Occipital lobe (tissue), 2 donors: ENCODE data around the gene FKBP7. TPM values are rescaled to one million over a fixed set of nuclear protein-coding genes. Genes with fewer than 3 reads are reported as not detected.
A peak's percentile ranks its signal among the peaks of the same experiment; 100 is the strongest.
"Not testable (repeated sequence)": the region's sequence is repeated elsewhere in the genome, so short reads cannot be mapped to it uniquely, and the experiment has no call there.

ENCODE experiments used
- DNase-seq: peaks from one replicate; lab custom pipeline; 2025; lab: John Stamatoyannopoulos, UW
- total RNA-seq: library from RNA; depleted of rRNA; stranded (reverse); fragments of >200 nt; gene quantifications from one replicate; pipeline ENCODE4 v1.2.3, GENCODE V29; 2014

The FKBP7 gene
- total RNA-seq, 1 donor from 2014 or later: 9.5 TPM

DNA sequence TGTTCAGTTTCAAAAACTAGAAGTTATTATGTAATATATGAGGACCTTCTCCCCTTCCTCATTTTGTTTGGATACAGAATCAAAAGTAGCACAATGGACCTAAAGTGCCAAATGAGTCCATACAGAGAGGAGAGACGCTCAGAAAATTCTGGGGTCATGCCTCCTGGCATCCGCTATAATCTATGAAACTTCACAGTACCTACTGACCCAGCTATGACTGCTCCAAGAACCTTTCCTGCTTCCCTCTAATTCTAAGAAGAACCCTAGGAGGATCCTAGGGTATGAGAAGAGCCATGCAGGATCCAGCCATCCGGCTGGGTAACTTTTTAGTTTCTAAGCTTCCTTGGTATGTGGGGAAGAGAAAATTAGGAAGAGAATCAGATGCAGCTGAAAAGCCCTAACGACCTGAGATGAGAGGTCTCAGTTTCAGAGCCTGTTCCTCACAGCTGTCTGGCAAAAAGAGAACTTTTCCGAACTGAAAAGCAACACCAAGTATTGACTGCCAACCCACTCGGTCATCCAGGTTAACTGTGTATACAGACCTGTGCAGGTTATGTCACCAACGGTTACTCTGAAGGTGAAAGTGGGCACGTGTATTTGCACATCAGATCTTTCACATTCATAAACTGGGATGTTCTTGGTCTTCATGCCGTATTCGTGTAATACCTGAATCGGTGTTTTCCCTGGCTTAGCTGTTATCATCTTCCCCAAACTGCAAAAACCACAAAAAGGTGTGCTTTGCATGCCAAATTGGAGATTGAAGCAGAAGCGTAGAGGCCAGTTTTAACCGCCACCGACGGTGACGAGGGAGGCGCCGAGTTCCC lies 28.5 kb downstream of the FKBP7 start:
- no peak for DNase-seq

DNA sequence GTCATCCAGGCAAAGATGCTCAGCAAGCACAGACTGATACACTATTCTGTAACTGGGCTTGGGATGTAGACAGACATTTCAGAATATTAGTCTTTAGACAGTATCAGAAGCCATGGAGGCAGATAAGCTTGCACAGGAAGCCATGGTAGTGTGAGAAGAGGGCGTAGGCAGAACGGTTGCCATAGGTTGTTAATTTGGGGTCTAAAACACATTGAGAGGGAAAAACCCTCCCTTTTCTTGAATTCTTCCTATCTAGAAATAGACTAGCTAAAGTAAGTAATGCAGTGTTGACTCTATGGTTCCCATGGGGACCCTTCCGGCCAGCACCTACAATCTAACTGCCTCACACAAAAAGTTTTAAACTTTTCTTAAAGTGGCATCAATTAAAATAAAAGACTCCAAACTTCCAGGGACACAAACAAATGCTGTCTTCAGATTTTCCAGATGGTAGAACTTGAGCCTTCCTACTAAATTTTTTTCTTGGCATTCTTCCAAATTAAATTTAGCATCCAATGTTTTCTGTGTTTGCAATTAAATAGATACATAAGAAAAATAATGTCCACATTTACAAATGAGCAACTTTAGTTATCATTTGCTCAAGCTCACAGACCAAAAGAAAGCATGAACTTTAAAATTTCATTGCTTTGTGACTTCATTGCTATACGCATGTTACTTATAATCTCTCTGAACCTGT lies 29.3 kb downstream of the FKBP7 start:
- no peak for DNase-seq

DNA sequence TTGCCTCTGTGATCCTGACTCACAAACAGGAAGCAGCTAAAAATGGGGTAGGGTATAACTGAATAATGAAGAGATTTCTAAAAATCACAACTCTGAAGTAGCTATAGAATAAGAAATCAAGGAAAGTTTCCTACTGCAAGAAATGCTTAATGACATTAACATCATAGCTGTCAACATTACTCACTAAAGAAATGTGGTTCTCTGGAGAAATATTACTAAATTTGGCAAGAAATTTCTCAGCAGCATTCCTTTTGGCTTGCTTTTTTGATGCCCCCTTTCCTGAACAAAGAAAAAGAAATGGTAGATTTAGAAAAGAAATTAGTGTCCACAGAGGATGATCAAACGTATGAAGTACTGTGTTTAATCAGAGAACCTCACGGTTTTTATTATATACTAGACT lies 37.0 kb downstream of the FKBP7 start:
- no peak for DNase-seq

DNA sequence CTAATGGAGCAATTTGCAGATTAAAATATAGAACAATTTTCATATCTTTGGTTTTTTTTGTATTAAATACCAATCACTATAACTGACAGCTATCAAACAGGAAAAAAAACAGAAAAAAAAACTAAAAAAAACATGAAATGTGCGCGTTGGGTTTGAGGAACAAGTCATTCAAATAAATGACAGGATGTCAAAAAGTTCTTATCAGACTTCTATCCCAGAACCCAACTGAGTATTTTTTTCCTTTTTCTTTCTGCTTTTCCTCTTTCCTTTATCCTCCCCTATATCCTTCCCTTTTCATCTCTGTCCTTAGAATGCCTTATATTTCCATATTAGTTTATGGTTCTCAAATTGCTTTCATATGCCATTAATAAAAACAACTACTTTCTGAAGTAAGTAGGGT lies 41.7 kb downstream of the FKBP7 start:
- DNase-seq: no peak

DNA sequence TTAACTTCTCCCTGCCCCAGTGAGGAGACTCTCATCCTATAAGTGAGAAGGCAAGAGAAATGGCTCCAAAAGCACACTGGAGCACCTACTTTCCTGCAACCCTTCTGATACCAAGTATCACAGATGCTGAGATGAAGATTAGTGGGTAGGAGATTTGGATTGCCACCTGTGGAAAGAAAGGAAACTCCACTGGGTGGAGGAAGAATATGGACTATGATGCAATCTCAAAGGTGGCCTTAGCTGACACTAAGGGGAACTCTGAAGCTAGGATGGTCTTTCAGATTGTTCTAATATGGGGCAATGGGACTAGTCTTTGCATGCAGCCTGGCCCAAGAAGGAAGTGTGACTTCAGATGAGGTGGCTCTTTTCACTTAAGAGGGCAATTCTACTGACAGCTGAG lies 49.1 kb downstream of the FKBP7 start:
- no peak for DNase-seq

DNA sequence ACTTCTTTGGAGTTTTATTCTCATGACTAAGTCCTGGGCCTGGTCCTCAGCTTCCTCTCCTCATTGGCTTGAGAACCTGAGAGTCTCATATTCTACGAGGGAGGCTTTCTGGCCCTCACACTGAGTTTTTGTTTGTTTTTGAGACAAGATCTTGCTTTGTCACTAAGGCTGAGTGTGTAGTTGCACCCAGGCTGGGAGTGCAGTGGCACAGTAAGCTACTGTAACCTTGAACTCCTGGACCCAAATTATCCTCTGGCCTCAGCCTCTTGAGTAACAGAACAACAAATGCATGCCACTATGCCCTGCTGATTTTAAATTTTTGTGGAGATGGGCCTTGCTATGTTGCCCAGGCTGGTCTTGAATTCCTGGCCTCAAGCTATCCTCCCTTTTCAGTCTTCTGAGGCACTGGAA lies 50.0 kb downstream of the FKBP7 start:
- no peak for DNase-seq

DNA sequence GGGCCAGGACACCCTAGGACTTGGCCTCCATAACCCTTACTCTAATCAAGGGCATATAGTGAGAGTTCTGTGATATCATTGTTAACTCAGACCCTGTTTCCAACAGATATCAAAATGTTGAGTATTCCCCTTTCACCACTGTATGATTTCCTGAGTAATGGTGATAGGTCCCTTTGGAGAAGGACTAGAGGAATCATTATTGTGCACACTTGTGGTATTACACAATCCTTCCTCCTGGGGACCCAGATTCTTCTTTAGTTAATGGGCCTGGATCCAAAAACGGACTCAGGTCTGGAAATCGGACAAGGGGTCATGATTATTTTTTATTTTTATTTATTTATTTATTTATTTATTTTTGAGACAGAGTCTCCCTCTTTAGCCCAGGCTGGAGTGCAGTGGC lies 50.9 kb downstream of the FKBP7 start:
- DNase-seq: no peak

DNA sequence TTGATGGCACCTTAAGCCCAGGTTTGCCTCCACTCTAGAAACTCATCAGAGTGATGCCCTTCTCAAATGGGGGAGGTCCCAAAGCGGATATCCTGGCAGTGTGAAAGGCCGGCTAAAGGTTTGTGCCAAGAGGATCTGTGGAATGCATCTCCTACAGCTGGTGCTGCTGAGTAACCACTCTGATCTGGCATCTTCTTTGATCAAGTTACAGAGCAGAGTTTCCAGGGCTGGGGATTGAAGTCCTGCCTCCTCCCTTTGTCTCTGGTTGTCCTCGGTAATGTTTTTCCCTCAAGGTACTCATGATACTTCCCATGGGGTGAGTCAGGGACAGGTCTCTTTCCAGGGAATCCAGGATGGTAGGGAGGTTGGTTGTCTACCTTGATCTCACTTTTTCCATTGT lies 52.0 kb downstream of the FKBP7 start:
- DNase-seq: no peak

DNA sequence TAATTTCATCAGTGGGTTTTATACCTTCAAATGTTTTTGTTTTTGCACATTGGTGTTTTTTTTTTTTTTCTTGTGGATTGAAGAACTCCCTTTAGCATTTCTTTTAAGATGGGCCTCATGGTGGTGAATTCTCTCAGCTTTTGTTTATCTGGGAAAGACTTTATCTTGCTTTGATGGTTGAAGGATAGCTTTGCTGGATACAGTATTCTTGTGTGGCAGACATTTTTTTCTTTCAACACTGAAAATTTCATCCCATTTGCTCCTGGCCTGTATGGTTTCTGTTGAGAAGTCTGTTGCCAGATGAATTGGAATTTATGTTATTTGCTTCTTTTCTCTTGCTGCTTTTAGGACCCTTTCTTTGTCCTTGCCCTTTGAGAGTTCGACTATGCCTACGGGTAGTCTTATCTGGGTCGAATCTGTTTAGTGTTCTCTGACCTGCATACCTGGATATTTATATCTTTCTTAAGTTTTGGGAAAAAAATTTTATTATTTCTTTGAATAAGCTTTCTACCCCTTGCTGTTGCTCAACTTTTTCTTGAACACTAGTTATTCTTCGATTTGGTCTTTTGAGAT lies 53.1 kb downstream of the FKBP7 start:
- no peak for DNase-seq

DNA sequence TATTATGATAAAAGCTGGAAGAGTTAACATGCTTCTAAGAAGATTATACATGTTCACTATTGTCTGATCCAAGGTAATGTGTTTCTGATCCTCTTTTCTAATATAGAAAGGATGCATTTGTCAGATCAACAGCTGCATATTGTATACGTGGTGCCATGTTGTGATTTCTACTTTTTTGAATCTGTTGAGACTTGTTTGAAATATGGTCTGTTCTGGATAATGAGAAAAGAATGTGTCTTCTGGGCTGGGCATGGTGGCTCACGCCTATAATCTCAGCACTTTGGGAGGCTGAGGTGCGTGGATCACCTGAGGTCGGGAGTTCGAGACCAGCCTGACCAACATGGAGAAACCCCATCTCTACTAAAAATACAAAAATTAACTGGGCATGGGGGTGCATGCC lies 54.7 kb downstream of the FKBP7 start:
- not testable (repeated sequence) for DNase-seq

DNA sequence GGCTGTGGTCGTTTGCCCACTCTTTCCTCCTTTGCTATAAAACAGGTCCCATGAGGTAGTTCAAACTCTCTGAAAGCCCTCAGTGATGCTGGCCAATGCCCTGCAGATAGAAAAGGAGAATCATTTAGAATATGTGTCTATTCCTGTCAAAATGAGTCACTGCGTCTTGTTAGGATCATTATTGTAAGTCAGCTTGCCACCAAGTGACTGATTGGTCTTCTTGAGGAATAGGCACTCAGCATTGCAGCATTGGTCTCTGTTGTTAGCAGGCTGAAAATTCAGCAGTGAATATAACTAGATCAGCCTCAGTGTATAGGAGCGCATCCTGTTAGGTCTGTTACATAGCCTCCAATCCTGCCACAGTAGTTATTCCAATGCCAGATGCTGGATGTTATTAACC lies 56.3 kb downstream of the FKBP7 start:
- DNase-seq: no peak

DNA sequence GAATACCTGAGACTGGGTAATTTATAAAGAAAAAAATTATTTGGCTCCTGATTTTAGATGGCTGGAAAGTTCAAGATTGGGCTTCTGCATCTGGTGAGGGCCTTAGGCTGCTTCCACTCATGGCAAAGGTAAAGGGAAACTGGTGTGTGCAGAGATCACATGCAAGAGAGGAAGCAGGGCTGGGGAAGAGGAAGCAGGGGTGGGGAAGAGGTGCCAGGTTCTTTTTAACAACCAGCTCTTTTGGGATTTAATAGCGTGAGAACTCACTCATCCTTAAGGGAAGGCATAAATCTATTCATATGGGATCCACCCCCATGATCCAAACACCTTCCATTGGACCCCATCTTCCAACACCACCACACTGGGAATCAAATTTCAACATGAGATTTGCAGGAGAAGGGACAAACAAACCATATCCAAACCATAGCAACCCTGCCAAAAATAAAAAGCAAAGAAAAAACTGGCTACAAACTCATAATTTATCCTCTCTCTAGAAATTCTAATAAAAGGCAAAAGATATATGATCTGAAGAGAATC lies 57.9 kb downstream of the FKBP7 start:
- no peak for DNase-seq

DNA sequence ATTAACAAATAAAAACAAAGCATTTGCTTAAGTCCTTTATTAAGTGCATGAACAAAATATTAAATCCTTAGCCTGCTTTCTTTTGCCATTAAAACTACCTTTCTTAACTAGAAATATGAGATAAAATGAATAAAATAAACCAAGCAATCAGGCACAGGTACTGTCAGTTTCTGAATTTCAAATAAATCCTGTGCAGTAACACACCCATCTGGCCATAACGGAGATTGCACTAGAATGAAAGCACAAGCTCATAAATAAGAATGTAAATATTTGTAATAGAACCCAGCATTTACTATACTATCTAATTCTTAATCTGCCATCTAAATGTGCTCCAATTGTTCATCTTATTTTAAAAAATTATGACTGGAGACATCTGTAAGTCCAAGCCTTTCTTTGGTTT lies 59.3 kb downstream of the FKBP7 start:
- DNase-seq: no peak

DNA sequence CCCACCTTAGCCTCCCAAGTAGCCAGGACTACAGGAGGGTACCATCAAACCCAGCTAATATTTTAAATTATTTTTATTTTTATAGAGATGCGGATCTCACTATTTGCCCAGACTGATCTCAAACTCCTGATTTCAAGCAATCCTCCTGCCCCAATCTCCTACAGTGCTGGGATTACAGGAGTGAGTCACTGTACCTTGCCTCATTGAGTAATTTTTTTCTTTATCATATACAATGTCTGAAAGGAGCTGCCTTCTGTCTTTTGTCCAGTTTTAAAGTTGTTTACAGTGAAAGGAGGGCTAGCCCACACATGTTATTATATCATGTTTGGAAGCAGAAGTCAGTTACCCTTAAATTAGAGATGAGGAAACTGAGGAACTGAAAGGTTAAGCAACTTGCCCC lies 60.0 kb downstream of the FKBP7 start:
- DNase-seq: no peak

DNA sequence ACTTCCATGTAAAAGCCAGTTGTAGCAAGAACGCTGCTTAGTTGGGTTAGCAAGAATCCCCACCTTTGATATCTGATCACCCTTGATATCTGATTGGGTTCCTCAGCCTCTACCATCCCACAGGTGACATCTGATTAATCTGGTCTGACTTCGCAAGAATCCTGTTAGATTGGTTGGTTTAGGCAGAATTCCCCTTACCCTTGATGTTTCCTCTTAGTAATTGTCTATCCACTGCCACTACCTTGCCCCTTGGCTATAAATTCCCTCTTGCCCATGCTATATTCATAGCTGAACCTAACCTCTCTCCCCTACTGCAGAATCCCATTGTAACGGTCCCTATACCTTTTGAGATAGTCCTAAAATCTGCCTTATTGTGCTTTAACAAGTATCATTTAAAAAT lies 60.5 kb downstream of the FKBP7 start:
- DNase-seq: no peak

DNA sequence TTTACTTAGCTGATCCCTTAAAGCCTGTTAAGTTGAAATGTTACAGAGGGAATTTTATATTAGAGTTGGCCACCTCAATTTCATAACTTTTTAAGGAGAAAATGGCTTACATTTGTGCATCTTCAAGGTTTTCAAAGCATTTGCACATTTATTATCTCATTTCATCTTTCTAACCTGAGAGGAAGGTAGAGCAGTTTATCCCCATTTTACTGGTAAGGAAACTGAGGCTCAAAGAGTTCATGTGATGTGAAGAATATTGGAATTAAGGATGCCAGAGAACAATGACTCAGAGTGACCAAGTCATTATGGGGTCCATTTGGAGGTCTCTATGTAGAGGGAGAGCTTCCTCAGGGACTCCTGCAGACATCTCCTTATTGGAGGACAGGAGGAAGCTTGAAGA lies 62.4 kb downstream of the FKBP7 start:
- no peak for DNase-seq

DNA sequence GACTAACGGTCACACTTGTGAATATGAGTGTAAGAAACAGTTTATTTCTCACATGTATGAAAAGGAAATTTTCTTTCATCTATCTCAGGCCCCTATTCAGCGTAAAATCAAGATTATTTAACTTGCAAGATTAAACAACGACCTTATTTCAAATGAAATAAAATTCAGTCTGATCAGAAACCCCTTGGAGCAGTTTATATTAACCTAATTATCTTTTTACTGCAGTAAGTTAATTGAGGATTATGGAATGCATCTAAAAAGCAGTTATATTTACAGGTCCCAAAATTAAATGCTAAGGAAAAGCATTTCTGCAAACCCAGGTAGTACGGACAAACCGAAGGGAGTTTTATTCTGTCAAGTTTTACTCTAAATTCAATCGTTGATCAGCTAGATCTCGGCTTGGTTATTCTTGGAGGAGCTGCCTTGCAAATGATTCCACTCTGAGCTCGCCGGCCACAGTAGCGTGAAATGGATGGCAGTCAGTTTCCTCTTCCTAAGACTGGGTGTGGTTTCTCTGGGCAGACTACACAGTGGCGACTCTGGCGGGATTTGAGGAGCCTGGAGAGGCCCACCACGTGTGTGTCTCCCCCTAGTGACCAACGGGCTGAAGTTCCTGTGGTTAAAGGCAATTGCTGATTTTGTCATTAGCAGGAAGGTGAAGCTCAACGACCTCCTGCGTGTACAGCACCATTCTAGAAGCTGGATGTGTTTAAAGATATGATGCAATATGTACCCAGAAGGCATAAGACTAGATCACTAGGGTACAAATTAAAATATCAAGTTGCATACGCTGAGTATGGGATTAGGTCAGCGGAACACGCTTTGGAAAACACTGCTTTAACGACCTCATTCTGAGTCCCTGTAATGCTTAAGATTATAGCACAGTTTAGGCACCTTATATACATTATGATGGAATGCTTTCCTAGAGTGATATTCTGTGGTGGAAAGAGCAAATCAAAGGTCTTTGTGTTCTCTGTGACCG lies 63.8 kb downstream of the FKBP7 start:
- peak; percentile 80 for DNase-seq
